Keratinocyte (primary cell): Measurements from ENCODE around the gene TNPO3. TPM values are rescaled to one million over a fixed set of nuclear protein-coding genes. Genes with fewer than 3 reads are reported as not detected.

Experiments
- DNase-seq: peaks from one replicate; pipeline ENCODE4 v3.0.0-alpha.2; 2011; ENCODE audit warnings: low read depth, missing footprints, low spot score
- FAIRE-seq: peaks from 2 replicates; lab custom pipeline; 2011; peaks lifted over from hg19 to GRCh38; lab: Jason Lieb, UNC
- H2AFZ ChIP-seq: 2 replicates; pipeline ENCODE4 v1.6.0; 2012; ENCODE audit warnings: low read length, control low read depth, inconsistent platforms; ENCODE audit not compliant: control insufficient read depth
- H3K27ac ChIP-seq: 2 replicates; pipeline ENCODE4 v1.5.1; 2011; ENCODE audit warnings: low read length; ENCODE audit not compliant: control insufficient read depth, insufficient read depth
- H3K27me3 ChIP-seq: 3 replicates; pipeline ENCODE4 v1.6.0; 2011; ENCODE audit warnings: low read length; ENCODE audit not compliant: control insufficient read depth, insufficient read depth; ENCODE audit errors: extremely low read depth
- H3K36me3 ChIP-seq, 2 experiments: 2 replicates in 1 of 2; 3 replicates in 1 of 2; pipeline ENCODE4 v1.5.1; 2011; ENCODE audit warnings: low read length in 2 of 2, mild to moderate bottlenecking in 1 of 2; ENCODE audit not compliant: control insufficient read depth in 2 of 2, insufficient read depth in 2 of 2; ENCODE audit errors: extremely low read depth in 1 of 2
- H3K4me1 ChIP-seq: 3 replicates; pipeline ENCODE4 v1.5.1; 2011; ENCODE audit warnings: low read length; ENCODE audit not compliant: control insufficient read depth, insufficient read depth; ENCODE audit errors: extremely low read depth
- H3K4me2 ChIP-seq: 3 replicates; pipeline ENCODE4 v1.6.0; 2011; ENCODE audit warnings: low read depth, low read length; ENCODE audit not compliant: control insufficient read depth, insufficient read depth; ENCODE audit errors: extremely low read depth
- H3K4me3 ChIP-seq, 3 experiments: fragments of 200-600 bp in 1 of 3; sonication (generic) in 1 of 3; 2 replicates in 2 of 3; 3 replicates in 1 of 3; pipeline ENCODE4 v1.5.1; 2011 to 2016; ENCODE audit warnings: low read length in 3 of 3, mild to moderate bottlenecking in 3 of 3, control low read depth in 2 of 3, inconsistent platforms in 1 of 3, low read depth in 1 of 3, mixed read lengths in 1 of 3, mixed run types in 1 of 3, moderate library complexity in 1 of 3; ENCODE audit not compliant: control insufficient read depth in 2 of 3, insufficient read depth in 2 of 3; ENCODE audit errors: extremely low read depth in 1 of 3
- H3K79me2 ChIP-seq: 2 replicates; pipeline ENCODE4 v1.6.0; 2012; ENCODE audit warnings: low read length; ENCODE audit not compliant: control insufficient read depth, insufficient read depth
- H3K9ac ChIP-seq: 3 replicates; pipeline ENCODE4 v1.6.0; 2011; ENCODE audit warnings: low read length; ENCODE audit not compliant: control insufficient read depth, insufficient read depth; ENCODE audit errors: extremely low read depth
- H3K9me1 ChIP-seq: 3 replicates; pipeline ENCODE4 v1.6.0; 2011; ENCODE audit warnings: low read length; ENCODE audit not compliant: control insufficient read depth, insufficient read depth; ENCODE audit errors: extremely low read depth
- H3K9me3 ChIP-seq: 2 replicates; pipeline ENCODE4 v1.5.1; 2012; ENCODE audit warnings: low read depth, low read length; ENCODE audit not compliant: control insufficient read depth
- H4K20me1 ChIP-seq: 3 replicates; pipeline ENCODE4 v1.6.0; 2011; ENCODE audit warnings: low read length; ENCODE audit not compliant: control insufficient read depth, insufficient read depth; ENCODE audit errors: extremely low read depth
- EZH2 ChIP-seq: IDR thresholded peaks from one replicate; pipeline ENCODE4 v1.6.1; 2012; ENCODE audit warnings: inconsistent platforms, mild to moderate bottlenecking, low read length, moderate library complexity
- dilution Hi-C: fragments of 300-500 bp; cut with MboI; formaldehyde crosslinking; loops from one replicate; pipeline ENCODE4 v1.7.0; 2020; ENCODE audit warnings: low sequenced_read_pairs; ENCODE audit not compliant: extremely low pct_ligation_motif_present
- polyA plus RNA-seq, 5 experiments: library from polyadenylated mRNA; depleted of rRNA in 3 of 5; stranded (reverse) in 3 of 5; stranded (forward) in 1 of 5; unstranded in 1 of 5; fragments of >200 nt; gene quantifications; 1 replicate in 1 of 5; 2 replicates in 3 of 5; 3 replicates in 1 of 5; pipeline versions ENCODE4 v1.2.1 to v1.2.3, GENCODE V29; 2011 to 2012; ENCODE audit warnings: missing spikeins in 2 of 5, low read depth in 1 of 5, low replicate concordance in 1 of 5
- TF ChIP-seq, protein P1 (sequence below), 3 experiments: IDR thresholded peaks in 1 of 3; conservative IDR thresholded peaks in 1 of 3; optimal IDR thresholded peaks in 1 of 3; 2 replicates in 2 of 3; 3 replicates in 1 of 3; pipeline versions ENCODE3 to v1.5.1; 2011; ENCODE audit warnings: low read length in 3 of 3, mild to moderate bottlenecking in 3 of 3, moderate library complexity in 2 of 3, control low read depth in 1 of 3, inconsistent platforms in 1 of 3; ENCODE audit not compliant: insufficient read depth in 2 of 3; ENCODE audit errors: extremely low read depth in 1 of 3

Gene TNPO3
- polyA plus RNA-seq, 1 donor (not counting 4 experiments of a cell fraction or from before 2014, with no cell fraction given) = 35.1 TPM

- no peaks in the 10 kb centered on the region for H3K9me1 ChIP-seq
Observed at GRCh38 chr7:129021656-129022055, 33.3 kb downstream of the TNPO3 start.

GRCh38 chr7:129017933-129018538, 36.9 kb downstream of the TNPO3 start:
- H3K79me2 ChIP-seq = peaks cover 44% of the 10 kb centered on the region
- H3K4me1 ChIP-seq = no peaks in the 10 kb centered on the region
- FAIRE-seq = no peak

More at GRCh38 chr7:129021656-129022055, 33.3 kb downstream of the TNPO3 start:
- Histone ChIP-seq H3K4me1 (no peaks in the 10 kb centered on the region), H3K79me2 (peaks cover 68% of the 10 kb centered on the region), H3K4me2 (no peak overlapping the region), H3K4me3 (no peak overlapping the region), H3K9ac (no peak overlapping the region), H3K36me3 (peaks cover 1 to 5% of the 10 kb centered on the region in 2 experiments), H2AFZ (no peak overlapping the region), H3K9me3 (no peaks in the 10 kb centered on the region), H3K27me3 (no peaks in the 10 kb centered on the region), H3K27ac (no peak overlapping the region), H4K20me1 (peaks cover 6% of the 10 kb centered on the region)
- TF ChIP-seq, protein P1, sequence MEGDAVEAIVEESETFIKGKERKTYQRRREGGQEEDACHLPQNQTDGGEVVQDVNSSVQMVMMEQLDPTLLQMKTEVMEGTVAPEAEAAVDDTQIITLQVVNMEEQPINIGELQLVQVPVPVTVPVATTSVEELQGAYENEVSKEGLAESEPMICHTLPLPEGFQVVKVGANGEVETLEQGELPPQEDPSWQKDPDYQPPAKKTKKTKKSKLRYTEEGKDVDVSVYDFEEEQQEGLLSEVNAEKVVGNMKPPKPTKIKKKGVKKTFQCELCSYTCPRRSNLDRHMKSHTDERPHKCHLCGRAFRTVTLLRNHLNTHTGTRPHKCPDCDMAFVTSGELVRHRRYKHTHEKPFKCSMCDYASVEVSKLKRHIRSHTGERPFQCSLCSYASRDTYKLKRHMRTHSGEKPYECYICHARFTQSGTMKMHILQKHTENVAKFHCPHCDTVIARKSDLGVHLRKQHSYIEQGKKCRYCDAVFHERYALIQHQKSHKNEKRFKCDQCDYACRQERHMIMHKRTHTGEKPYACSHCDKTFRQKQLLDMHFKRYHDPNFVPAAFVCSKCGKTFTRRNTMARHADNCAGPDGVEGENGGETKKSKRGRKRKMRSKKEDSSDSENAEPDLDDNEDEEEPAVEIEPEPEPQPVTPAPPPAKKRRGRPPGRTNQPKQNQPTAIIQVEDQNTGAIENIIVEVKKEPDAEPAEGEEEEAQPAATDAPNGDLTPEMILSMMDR (optimal IDR thresholded peaks at IDR 0.05 in 1 of 3, IDR thresholded peaks at IDR 0.05 in 1 of 3, conservative IDR thresholded peaks at IDR 0.05 in 1 of 3; ENCODE audit: extremely low read depth in 1 of 3, insufficient read depth in 2 of 3, low read length in 3 of 3) = no peak
- no peak for TF ChIP-seq EZH2
- DNase-seq (no peak), FAIRE-seq (no peak)
- dilution Hi-C loops = no loop called here

More at GRCh38 chr7:129017933-129018538, 36.9 kb downstream of the TNPO3 start:
- H2AFZ ChIP-seq = no peak overlapping the region
- dilution Hi-C loops = no loop called here
- no peak overlapping the region for H3K4me3 ChIP-seq
- H3K9ac ChIP-seq = no peak overlapping the region
- TF ChIP-seq, protein P1 (optimal IDR thresholded peaks at IDR 0.05 in 1 of 3, IDR thresholded peaks at IDR 0.05 in 1 of 3, conservative IDR thresholded peaks at IDR 0.05 in 1 of 3; ENCODE audit: extremely low read depth in 1 of 3, insufficient read depth in 2 of 3, low read length in 3 of 3) = no peak
- TF ChIP-seq EZH2 = no peak
- DNase-seq = no peak
- H3K9me1 ChIP-seq = no peaks in the 10 kb centered on the region
- H3K9me3 ChIP-seq = no peaks in the 10 kb centered on the region
- peaks cover 9 to 21% of the 10 kb centered on the region in 2 experiments for H3K36me3 ChIP-seq
- H3K27me3 ChIP-seq = no peaks in the 10 kb centered on the region
- H3K27ac ChIP-seq = no peak overlapping the region
- H4K20me1 ChIP-seq = no peaks in the 10 kb centered on the region
- no peak overlapping the region for H3K4me2 ChIP-seq
